LNCaP clone FGC (cell line): ENCODE measurements around the gene PRDM16.

Experiments used
- DNase-seq: peaks from one replicate; pipeline ENCODE4 v3.0.0-alpha.2; 2011; ENCODE audit warnings: low read depth
- H3K4me3 ChIP-seq: 2 replicates; pipeline ENCODE4 v1.5.1; 2011; ENCODE audit warnings: mild to moderate bottlenecking, low read depth, low read length, control low read depth
- TF ChIP-seq, protein P1 (sequence below): IDR thresholded peaks from 2 replicates; pipeline ENCODE4 v1.5.1; 2012; ENCODE audit warnings: mild to moderate bottlenecking; ENCODE audit not compliant: control insufficient read depth, insufficient read depth; ENCODE audit errors: extremely low read depth

Gene PRDM16

DNA sequence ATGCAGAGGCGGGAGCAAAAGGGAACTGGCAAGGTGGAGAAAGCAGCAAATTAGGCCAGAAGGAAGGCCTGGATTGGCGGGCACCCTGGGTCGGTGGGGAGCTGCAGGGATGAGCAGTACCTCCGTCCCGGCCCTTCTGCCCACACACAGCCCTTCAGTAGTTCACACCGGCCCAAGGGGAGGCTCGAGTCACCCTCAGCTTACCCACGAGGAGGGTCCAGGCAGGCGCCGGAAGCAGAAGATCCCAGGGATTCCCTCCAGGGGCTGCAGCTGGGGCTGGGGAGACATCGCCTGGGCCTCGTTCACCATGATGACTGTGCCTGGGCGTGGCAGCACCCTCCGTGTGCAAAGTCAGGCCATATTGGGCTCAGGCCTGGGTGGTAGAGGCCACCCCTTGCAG, 190.0 kb downstream of the PRDM16 start:
- TF ChIP-seq, protein P1, sequence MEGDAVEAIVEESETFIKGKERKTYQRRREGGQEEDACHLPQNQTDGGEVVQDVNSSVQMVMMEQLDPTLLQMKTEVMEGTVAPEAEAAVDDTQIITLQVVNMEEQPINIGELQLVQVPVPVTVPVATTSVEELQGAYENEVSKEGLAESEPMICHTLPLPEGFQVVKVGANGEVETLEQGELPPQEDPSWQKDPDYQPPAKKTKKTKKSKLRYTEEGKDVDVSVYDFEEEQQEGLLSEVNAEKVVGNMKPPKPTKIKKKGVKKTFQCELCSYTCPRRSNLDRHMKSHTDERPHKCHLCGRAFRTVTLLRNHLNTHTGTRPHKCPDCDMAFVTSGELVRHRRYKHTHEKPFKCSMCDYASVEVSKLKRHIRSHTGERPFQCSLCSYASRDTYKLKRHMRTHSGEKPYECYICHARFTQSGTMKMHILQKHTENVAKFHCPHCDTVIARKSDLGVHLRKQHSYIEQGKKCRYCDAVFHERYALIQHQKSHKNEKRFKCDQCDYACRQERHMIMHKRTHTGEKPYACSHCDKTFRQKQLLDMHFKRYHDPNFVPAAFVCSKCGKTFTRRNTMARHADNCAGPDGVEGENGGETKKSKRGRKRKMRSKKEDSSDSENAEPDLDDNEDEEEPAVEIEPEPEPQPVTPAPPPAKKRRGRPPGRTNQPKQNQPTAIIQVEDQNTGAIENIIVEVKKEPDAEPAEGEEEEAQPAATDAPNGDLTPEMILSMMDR, result no peak
- no peak for DNase-seq
- no peak overlapping the region for H3K4me3 ChIP-seq

DNA sequence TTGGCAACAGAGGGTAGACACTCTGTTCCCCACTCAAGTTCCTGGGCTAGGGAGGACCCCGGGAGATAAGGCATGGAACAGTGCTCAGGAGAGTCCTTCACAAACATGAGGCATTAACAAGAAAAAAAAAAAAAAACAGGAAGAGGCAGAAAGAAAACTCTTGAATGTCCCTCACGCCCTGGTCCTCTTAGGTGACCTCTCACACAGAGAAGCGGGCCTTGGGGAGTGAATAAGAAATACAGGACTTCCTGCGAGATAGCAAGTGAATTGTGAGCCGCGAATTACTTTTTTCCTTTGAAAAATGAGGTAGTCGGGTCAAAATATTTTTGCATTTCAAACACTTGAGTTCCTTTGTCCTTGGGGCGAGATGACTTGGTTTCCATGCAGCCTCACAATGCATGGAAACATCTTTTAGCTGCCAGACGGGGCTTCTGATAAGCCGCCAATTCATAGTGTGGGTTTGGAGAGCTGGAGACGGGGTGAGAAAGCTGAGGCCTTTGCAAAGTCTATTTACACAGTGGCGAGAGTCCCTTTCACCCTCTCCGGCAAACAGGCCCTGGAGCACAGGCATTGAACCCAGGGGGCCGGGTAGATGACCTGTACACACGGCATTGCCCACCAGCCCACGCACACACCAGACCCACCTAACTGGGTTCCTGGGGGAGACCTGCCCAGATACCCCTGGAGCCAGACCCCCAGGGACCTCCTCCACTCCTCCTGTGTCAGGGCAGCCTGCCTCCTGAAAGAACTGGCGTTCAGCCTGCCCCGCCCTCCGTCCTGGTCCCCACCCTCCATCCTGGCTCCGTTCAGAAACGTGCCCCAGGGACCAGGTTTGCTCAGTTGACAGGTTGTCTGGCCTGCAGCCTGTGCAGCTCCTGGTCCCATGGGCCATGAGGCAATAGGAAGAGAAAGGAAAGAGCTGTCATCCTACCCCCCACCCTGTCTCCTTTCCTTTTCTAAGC, 192.3 kb downstream of the PRDM16 start:
- no peak overlapping the region for H3K4me3 ChIP-seq
- TF ChIP-seq, protein P1, result no peak
- no peak for DNase-seq

DNA sequence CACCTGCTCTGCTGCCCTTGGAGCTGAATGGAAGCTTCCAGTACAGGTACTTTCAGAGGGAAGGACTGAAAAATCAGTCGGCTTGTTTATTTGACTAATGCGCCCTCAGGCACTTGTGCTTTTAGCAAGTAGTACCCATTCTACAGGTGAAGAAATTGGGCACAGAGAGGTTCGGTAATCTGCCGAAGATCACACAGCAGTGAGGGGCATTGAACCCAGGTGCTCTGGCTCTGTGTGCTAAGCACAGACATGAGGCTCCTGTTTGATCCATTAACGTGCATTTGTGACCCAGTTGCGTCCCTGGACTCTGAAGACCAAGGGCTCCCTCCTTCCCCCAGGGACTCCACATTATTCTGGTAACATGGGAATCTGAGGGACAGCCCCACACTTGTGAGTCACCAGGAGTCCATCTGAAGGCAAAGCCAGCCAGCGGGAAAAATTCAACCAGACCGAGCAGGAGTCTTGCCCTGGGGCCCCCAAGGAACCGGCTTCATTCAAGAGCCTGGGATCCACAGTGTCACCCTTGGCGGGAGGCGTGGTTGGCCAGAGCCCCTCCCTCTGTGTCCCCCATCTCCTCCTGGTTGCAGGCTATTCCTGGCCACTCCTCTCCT, 193.1 kb downstream of the PRDM16 start:
- no peak overlapping the region for H3K4me3 ChIP-seq
- DNase-seq, result no peak
- TF ChIP-seq, protein P1, result no peak

DNA sequence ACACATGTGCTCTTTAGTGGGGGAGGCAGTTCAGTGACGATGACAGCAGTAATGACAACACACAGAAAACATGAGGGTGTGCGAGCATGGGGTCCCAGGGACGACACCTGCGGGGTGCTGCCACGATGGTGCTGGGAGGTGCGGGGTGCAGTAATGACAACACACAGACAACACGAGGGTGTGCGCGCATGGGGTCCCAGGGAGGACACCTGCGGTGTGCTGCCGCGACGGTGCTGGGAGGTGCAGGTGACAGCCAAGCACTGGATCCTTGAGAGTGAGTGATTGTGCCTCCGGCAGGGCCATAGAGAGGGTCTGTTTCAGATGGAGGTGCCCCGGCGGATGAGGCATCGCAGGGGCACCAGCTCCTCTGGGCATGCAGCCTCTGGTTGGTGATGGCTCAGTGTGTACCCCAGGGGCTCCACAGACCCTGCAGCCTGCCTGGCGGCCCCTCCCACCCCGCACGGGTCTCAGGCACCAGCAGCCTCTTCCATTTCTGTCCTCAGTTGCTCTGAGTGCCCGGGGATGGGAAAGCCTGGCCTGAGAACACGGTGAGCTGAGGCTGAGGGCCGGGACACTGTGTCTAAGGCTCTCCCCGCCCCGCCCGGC, 193.8 kb downstream of the PRDM16 start:
- TF ChIP-seq, protein P1, result no peak
- no peak overlapping the region for H3K4me3 ChIP-seq
- DNase-seq, result no peak

DNA sequence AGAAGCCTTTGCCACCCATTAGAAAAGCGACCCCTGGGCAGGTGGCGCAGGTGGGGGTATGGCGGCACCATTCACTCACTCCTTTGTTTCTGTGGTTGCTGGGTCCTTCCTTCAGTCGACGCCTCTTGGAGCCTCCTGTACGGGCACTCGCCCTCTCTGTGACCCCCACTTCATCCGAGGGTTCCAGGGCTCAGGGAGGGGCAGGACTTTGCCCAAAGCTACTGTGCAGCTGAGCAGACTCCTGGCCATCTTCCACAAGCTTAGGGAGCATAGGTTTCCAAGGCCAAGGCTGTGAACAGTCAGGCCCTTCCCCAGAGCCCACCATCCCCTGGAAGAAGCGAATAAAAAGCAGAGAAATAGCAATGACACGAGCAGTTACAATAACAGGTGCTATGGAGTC, 194.8 kb downstream of the PRDM16 start:
- TF ChIP-seq, protein P1, result no peak
- no peak for DNase-seq
- H3K4me3 ChIP-seq, result no peak overlapping the region

DNA sequence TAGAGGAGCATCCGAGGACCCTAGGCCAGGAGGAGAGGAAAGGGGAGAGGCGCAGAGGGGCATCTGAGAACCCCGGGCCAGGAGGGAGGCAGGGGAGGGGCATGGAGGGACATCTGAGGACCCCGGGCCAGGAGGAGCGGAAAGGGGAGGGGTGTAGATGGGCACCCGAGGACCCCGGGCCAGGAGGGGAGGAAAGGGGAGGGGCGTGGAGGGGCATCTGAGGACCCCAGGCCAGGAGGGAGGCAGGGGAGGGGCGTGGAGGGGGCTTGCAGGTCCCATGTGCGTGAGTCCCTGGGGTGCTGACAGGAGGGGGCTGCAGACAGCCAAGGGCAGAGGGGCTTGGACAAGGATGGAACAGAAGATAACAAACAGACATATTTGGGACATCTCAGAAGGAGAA, 195.5 kb downstream of the PRDM16 start:
- DNase-seq, result no peak
- H3K4me3 ChIP-seq, result no peak overlapping the region
- TF ChIP-seq, protein P1, result no peak
